GM23248 (cell line): Measurements from ENCODE around the gene ROR1.

Source experiments
- EZH2 ChIP-seq: fragments of 200-600 bp; sonication (generic); IDR thresholded peaks from 2 replicates; pipeline ENCODE4 v1.6.1; 2018; ENCODE audit warnings: antibody characterized with exemption, mild to moderate bottlenecking; ENCODE audit not compliant: insufficient read depth, poor library complexity, severe bottlenecking
- EZH2phosphoT487 ChIP-seq: fragments of 200-600 bp; sonication (generic); IDR thresholded peaks from 2 replicates; pipeline ENCODE4 v1.6.1; 2018; ENCODE audit warnings: antibody characterized with exemption, moderate library complexity, mild to moderate bottlenecking, low read depth; ENCODE audit not compliant: insufficient read depth

DNA sequence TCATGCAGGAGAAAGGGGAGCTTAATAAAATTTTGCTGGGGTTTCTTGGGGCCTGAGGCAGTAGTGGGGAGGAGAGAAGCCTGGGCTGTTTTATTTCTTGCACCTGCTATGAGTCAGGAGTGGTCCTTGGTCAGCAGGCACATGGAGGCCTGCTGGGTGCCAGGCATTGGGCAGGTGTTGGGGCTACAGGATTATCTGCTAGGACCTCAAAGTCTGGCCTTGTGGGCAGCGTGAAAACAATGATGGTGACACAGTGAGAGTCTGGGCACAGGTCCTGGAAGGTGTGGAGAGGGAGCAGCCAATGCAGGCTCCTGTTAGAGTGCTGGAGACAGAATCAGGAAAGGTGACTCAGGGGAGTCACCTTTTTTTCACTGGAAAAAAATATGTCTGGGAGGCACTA is 17.2 kb downstream of the ROR1 start:
- TF ChIP-seq EZH2 (no peak), EZH2phosphoT487 (no peak)
